WTC11 (cell line): Measurements from ENCODE around the gene PHF1. TPM values are rescaled to one million over a fixed set of nuclear protein-coding genes. Genes with fewer than 3 reads are reported as not detected.

Experiments used
- AFF4 ChIP-seq: sonication (generic); formaldehyde crosslinking; IDR thresholded peaks from 2 replicates; pipeline ENCODE4 v1.8.1; 2023; ENCODE audit warnings: mild to moderate bottlenecking, missing genetic modification reagents, borderline replicate concordance
- ATF6 ChIP-seq: sonication (generic); formaldehyde crosslinking; IDR thresholded peaks from 2 replicates; pipeline ENCODE4 v1.8.1; 2023; ENCODE audit warnings: mild to moderate bottlenecking, missing genetic modification reagents
- CBFB ChIP-seq: sonication (generic); formaldehyde crosslinking; IDR thresholded peaks from 2 replicates; pipeline ENCODE4 v1.8.1; 2022; ENCODE audit warnings: mild to moderate bottlenecking, low read depth, missing genetic modification reagents
- E2F4 ChIP-seq: sonication (generic); formaldehyde crosslinking; IDR thresholded peaks from 2 replicates; pipeline ENCODE4 v1.8.1; 2022; ENCODE audit warnings: low read depth, mild to moderate bottlenecking, moderate library complexity, missing genetic modification reagents, borderline replicate concordance
- ESRRA ChIP-seq: sonication (generic); formaldehyde crosslinking; IDR thresholded peaks from 2 replicates; pipeline ENCODE4 v1.8.1; 2022; ENCODE audit warnings: mild to moderate bottlenecking, missing genetic modification reagents, borderline replicate concordance
- FOXP1 ChIP-seq: sonication (generic); formaldehyde crosslinking; IDR thresholded peaks from 2 replicates; pipeline ENCODE4 v1.8.0; 2022; ENCODE audit warnings: missing genetic modification reagents, mild to moderate bottlenecking, moderate library complexity, borderline replicate concordance
- GABPB1 ChIP-seq: sonication (generic); formaldehyde crosslinking; IDR thresholded peaks from 2 replicates; pipeline ENCODE4 v1.8.1; 2023; ENCODE audit warnings: mild to moderate bottlenecking, missing genetic modification reagents
- KAT7 ChIP-seq: sonication (generic); formaldehyde crosslinking; IDR thresholded peaks from 2 replicates; pipeline ENCODE4 v1.8.1; 2023; ENCODE audit warnings: missing genetic modification reagents, mild to moderate bottlenecking, borderline replicate concordance
- MAX ChIP-seq: sonication (generic); formaldehyde crosslinking; IDR thresholded peaks from 2 replicates; pipeline ENCODE4 v1.8.0; 2022; ENCODE audit warnings: mild to moderate bottlenecking, missing genetic modification reagents
- MYBL2 ChIP-seq: sonication (generic); formaldehyde crosslinking; IDR thresholded peaks from 2 replicates; pipeline ENCODE4 v1.8.1; 2023; ENCODE audit warnings: mild to moderate bottlenecking, moderate library complexity, missing genetic modification reagents
- NR2C2 ChIP-seq: sonication (generic); formaldehyde crosslinking; IDR thresholded peaks from 2 replicates; pipeline ENCODE4 v1.8.0; 2022; ENCODE audit warnings: mild to moderate bottlenecking, missing genetic modification reagents
- PRRX2 ChIP-seq: fragments of 250-450 bp; sonication (Bioruptor Pico); IDR thresholded peaks from 2 replicates; pipeline ENCODE4 v1.8.0; 2021; ENCODE audit warnings: mild to moderate bottlenecking
- RELA ChIP-seq: sonication (generic); formaldehyde crosslinking; IDR thresholded peaks from 2 replicates; pipeline ENCODE4 v1.8.1; 2022; ENCODE audit warnings: missing genetic modification reagents, mild to moderate bottlenecking, borderline replicate concordance
- RORB ChIP-seq: fragments of 250-450 bp; sonication (Bioruptor Pico); IDR thresholded peaks from 2 replicates; pipeline ENCODE4 v1.9.0; 2021; ENCODE audit warnings: mild to moderate bottlenecking
- TCF7 ChIP-seq: sonication (generic); formaldehyde crosslinking; IDR thresholded peaks from 2 replicates; pipeline ENCODE4 v1.8.0; 2022; ENCODE audit warnings: mild to moderate bottlenecking, low read depth, missing genetic modification reagents, moderate library complexity
- TEAD4 ChIP-seq: sonication (generic); formaldehyde crosslinking; IDR thresholded peaks from 2 replicates; pipeline ENCODE4 v1.8.0; 2022; ENCODE audit warnings: mild to moderate bottlenecking, missing genetic modification reagents
- TP53 ChIP-seq: sonication (generic); formaldehyde crosslinking; IDR thresholded peaks from 2 replicates; pipeline ENCODE4 v1.8.1; 2023; ENCODE audit warnings: mild to moderate bottlenecking, missing genetic modification reagents
- USF1 ChIP-seq: sonication (generic); formaldehyde crosslinking; IDR thresholded peaks from 2 replicates; pipeline ENCODE4 v1.8.0; 2022; ENCODE audit warnings: mild to moderate bottlenecking, missing genetic modification reagents
- USF2 ChIP-seq: sonication (generic); formaldehyde crosslinking; IDR thresholded peaks from 2 replicates; pipeline ENCODE4 v1.8.1; 2023; ENCODE audit warnings: mild to moderate bottlenecking, missing genetic modification reagents, moderate library complexity
- ZNF121 ChIP-seq: sonication (generic); formaldehyde crosslinking; IDR thresholded peaks from 2 replicates; pipeline ENCODE4 v1.8.0; 2023; ENCODE audit warnings: missing genetic modification reagents
- ZNF232 ChIP-seq: sonication (generic); formaldehyde crosslinking; IDR thresholded peaks from 2 replicates; pipeline ENCODE4 v1.8.0; 2022; ENCODE audit warnings: mild to moderate bottlenecking, missing genetic modification reagents
- ZNF317 ChIP-seq: sonication (generic); formaldehyde crosslinking; IDR thresholded peaks from 2 replicates; pipeline ENCODE4 v1.8.1; 2023; ENCODE audit warnings: low read depth, mild to moderate bottlenecking, moderate library complexity, missing genetic modification reagents, borderline replicate concordance
- ZNF396 ChIP-seq: fragments of 250-450 bp; sonication (Bioruptor Pico); IDR thresholded peaks from 2 replicates; pipeline ENCODE4 v1.8.0; 2021; ENCODE audit warnings: mild to moderate bottlenecking, moderate library complexity, borderline replicate concordance
- ZNF416 ChIP-seq: fragments of 250-450 bp; sonication (Bioruptor Pico); IDR thresholded peaks from 2 replicates; pipeline ENCODE4 v1.9.0; 2021; ENCODE audit warnings: mild to moderate bottlenecking, inconsistent platforms
- ZNF512 ChIP-seq: sonication (generic); formaldehyde crosslinking; IDR thresholded peaks from 2 replicates; pipeline ENCODE4 v1.8.1; 2022; ENCODE audit warnings: missing genetic modification reagents, borderline replicate concordance
- ZNF671 ChIP-seq: fragments of 250-450 bp; sonication (Bioruptor Pico); IDR thresholded peaks from 2 replicates; pipeline ENCODE4 v1.8.0; 2021; ENCODE audit warnings: mild to moderate bottlenecking
- total RNA-seq: library from RNA; stranded (reverse); gene quantifications from 3 replicates; pipeline ENCODE4 v1.2.3, GENCODE V29; 2021
- TF ChIP-seq, protein P1 (sequence below): fragments of 250-450 bp; sonication (Bioruptor Pico); IDR thresholded peaks from 2 replicates; pipeline ENCODE4 v1.8.0; 2021; ENCODE audit warnings: mild to moderate bottlenecking

PHF1 gene
- total RNA-seq, 1 experiment from 2014 or later: 63.6 TPM

DNA sequence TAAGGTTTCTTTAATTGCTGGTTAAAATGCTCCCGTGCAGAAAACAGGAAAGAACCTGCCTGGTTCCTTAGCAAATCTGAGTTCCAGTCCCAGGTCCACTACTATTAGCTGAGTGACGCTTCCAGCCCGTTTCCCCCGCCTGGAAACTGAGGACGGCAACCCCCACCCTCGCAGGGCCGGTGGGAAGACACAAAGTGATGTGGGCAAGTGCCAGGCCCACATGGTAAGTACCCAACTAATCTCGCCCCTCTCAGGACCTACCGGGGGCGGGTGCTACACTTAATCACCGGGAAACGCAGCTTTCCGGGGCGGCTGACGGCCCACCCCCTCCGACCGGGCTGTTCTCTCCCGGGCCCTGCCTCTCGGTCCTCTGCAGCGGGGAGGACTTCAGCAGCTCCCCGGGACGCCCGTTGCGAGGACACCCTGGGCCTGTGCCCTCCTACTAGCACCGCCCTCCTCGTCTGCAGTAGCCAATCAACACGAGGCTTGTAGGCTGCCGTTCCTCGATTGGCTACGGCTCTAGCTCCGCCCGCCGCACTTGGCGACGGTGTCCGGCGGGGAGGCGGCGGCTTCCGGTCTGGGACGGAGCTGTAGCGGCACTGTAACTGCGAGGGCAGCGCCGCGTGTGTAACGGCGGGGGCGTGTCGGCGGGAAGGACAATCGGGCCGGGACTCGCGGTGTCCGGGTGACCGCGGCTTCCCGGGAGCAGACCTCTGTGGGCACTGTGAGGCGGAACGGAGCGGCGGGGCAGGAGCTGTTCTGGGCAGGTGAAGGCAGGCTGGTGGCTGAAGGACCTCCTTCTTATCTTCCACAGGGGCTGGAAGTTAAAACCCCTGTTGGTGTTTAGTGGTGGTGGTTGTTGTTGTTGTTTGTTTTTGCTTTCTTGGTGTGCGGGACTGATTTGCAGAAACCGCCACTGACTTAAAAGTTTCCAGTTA lies 43.5 kb downstream of the PHF1 start, which contains the start of gene ZBTB9 (continued):
- peak; percentile 21; the same call in 1 of the 2 replicates for TF ChIP-seq E2F4 (CRISPR knock-in tag)
- no peak for TF ChIP-seq KAT7
- no peak for TF ChIP-seq NR2C2
- TF ChIP-seq ZNF416 (CRISPR knock-in tag): peak; percentile 91
- TF ChIP-seq ZNF512 (CRISPR knock-in tag): no peak
- no peak for TF ChIP-seq ZNF396
- TF ChIP-seq RELA (CRISPR knock-in tag): 0 out of 2 replicates have a peak, but pooled peaks have one; percentile 21
- TF ChIP-seq FOXP1 (CRISPR knock-in tag): peak; percentile 95
- peak; percentile 87 for TF ChIP-seq MAX (CRISPR knock-in tag)
- peak; percentile 79; the same call in 1 of the 2 replicates for TF ChIP-seq TP53
- TF ChIP-seq ZNF671 (CRISPR knock-in tag): peak; percentile 90
- no peak for TF ChIP-seq USF2 (CRISPR knock-in tag)
- TF ChIP-seq CBFB (CRISPR knock-in tag): no peak
- TF ChIP-seq ATF6: no peak
- TF ChIP-seq RORB (CRISPR knock-in tag): no peak
- no peak for TF ChIP-seq TCF7
- no peak; the same call in 1 of the 2 replicates for TF ChIP-seq USF1 (CRISPR knock-in tag)
- TF ChIP-seq ZNF121 (CRISPR knock-in tag): no peak; the same call in none of the 2 replicates
- no peak for TF ChIP-seq AFF4 (CRISPR knock-in tag)
- TF ChIP-seq MYBL2: peak; percentile 62; the same call in 1 of the 2 replicates
- peak; percentile 59; the same call in 1 of the 2 replicates for TF ChIP-seq ZNF232 (CRISPR knock-in tag)
- no peak for TF ChIP-seq ZNF317 (CRISPR knock-in tag)
- peak; percentile 87 for TF ChIP-seq GABPB1 (CRISPR knock-in tag)
- peak; percentile 52; the same call in 1 of the 2 replicates for TF ChIP-seq ESRRA
- TF ChIP-seq PRRX2 (CRISPR knock-in tag): peak; percentile 69
- TF ChIP-seq TEAD4: no peak
- TF ChIP-seq, protein P1, sequence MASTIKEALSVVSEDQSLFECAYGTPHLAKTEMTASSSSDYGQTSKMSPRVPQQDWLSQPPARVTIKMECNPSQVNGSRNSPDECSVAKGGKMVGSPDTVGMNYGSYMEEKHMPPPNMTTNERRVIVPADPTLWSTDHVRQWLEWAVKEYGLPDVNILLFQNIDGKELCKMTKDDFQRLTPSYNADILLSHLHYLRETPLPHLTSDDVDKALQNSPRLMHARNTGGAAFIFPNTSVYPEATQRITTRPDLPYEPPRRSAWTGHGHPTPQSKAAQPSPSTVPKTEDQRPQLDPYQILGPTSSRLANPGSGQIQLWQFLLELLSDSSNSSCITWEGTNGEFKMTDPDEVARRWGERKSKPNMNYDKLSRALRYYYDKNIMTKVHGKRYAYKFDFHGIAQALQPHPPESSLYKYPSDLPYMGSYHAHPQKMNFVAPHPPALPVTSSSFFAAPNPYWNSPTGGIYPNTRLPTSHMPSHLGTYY (CRISPR knock-in tag): peak; percentile 84
